ENCODE data around the gene GSG1.
"Not testable (repeated sequence)": the region's sequence is repeated elsewhere in the genome, so short reads cannot be mapped to it uniquely, and the experiment has no call there.

The GSG1 gene

DNA sequence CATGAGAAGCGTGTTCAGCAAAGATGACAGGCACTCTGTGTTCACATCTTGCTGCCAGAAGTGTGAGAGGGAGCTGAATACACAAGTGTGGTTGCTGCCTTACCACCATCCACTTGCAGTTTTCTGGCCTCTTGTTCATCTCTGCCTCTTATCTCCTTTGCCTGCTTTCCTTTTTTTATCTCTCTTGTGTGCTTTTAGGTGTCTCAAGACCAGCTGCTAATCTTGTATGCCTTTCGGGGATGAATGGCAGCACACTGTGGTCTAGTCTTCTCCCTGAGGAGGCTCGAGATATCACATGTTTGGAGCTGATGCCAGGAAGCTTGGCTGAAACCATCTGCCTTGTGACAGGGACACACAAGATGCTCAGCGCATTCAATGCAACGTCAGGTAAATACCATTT lies 42.1 kb downstream of the GSG1 start:
- no peaks in the 10 kb centered on the region for H3K4me1 ChIP-seq (ENCODE audit: control insufficient read depth, insufficient read depth, low read length)
- no peak overlapping the region for H3K27ac ChIP-seq (ENCODE audit: low read length)
- no peak overlapping the region for H3K4me3 ChIP-seq (ENCODE audit: low read length in 2 of 2)
- no peaks in the 10 kb centered on the region for H3K27me3 ChIP-seq (ENCODE audit: control insufficient read depth in 1 of 2, insufficient read depth in 2 of 2, low read length in 2 of 2)
- peaks cover 16 to 31% of the 10 kb centered on the region in 2 donors for H3K36me3 ChIP-seq (ENCODE audit: control insufficient read depth in 2 of 2, insufficient read depth in 2 of 2, low read length in 2 of 2)
- H3K9me3 ChIP-seq (ENCODE audit: control insufficient read depth in 2 of 2, low read length in 2 of 2), result no peaks in the 10 kb centered on the region
- no peak overlapping the region for H3K9ac ChIP-seq (ENCODE audit: low read length in 2 of 2)

DNA sequence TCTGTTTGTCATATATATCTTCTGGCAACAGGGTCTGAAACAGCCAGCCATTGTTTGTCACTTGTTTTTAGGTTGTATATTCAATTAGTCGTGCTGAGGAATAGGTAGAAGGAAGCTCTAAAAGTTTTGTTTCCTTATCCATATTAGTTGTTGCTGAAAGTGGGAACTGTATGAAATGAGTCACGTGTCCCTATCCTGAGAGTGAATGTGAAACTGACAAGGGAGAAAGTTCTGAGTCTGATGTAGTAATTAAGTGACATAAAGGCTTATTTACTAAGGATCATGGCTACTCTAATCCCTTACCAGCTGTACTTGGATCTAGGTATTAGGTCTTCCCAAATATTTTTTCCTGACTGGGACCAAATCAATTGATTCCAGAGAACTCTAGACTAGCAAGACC lies 42.9 kb downstream of the GSG1 start:
- Histone ChIP-seq H3K27ac (ENCODE audit: low read length) (no peak overlapping the region), H3K4me3 (ENCODE audit: low read length in 2 of 2) (no peak overlapping the region), H3K4me1 (ENCODE audit: control insufficient read depth, insufficient read depth, low read length) (no peaks in the 10 kb centered on the region), H3K36me3 (ENCODE audit: control insufficient read depth in 2 of 2, insufficient read depth in 2 of 2, low read length in 2 of 2) (peaks cover 16 to 34% of the 10 kb centered on the region in 2 donors), H3K9ac (ENCODE audit: low read length in 2 of 2) (no peak overlapping the region), H3K9me3 (ENCODE audit: control insufficient read depth in 2 of 2, low read length in 2 of 2) (no peaks in the 10 kb centered on the region), H3K27me3 (ENCODE audit: control insufficient read depth in 1 of 2, insufficient read depth in 2 of 2, low read length in 2 of 2) (no peaks in the 10 kb centered on the region)

DNA sequence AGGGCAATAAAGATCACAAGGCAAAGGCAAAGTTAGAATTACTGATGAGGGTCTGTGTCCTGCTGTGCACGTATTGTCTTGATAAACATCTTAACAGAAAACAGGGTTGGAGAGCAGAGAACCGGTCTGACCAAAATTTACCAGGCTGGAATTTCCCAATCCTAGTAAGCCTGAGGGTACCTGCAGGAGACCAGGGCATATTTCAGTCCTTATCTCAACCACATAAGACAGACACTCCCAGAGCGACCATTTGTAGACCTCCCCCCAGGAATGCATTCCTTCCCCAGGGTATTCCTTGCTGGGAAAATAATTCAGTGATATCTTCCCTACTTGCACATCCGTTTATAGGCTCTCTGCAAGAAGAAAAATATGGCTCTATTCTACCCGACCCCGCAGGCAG lies 49.9 kb downstream of the GSG1 start:
- H3K4me1 ChIP-seq (ENCODE audit: control insufficient read depth, insufficient read depth, low read length); H3K9ac ChIP-seq (ENCODE audit: low read length in 2 of 2); H3K27ac ChIP-seq (ENCODE audit: low read length); H3K4me3 ChIP-seq (ENCODE audit: low read length in 2 of 2); H3K27me3 ChIP-seq (ENCODE audit: control insufficient read depth in 1 of 2, insufficient read depth in 2 of 2, low read length in 2 of 2); H3K36me3 ChIP-seq (ENCODE audit: control insufficient read depth in 2 of 2, insufficient read depth in 2 of 2, low read length in 2 of 2); H3K9me3 ChIP-seq (ENCODE audit: control insufficient read depth in 2 of 2, low read length in 2 of 2): not testable (repeated sequence)

DNA sequence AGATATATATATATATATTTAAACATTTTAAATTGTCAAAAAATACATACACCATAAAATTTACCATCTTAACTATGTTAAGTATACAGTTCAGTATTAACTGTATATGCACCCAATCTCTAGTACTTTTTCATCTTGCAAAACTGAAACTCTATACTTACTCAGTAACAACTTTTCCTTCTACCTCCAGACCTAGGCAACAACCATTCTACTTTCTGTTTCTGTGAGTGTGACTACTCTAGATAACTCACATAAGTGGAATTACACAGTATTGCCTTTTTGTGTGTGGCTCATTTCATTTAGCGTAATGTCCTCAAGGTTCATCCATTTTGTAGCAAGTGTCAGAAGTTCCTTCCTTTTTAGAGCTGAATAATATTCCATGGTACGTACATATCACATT lies 51.0 kb downstream of the GSG1 start:
- H3K4me1 ChIP-seq (ENCODE audit: control insufficient read depth, insufficient read depth, low read length), result peaks cover 2% of the 10 kb centered on the region
- no peak overlapping the region for H3K27ac ChIP-seq (ENCODE audit: low read length)
- H3K9me3 ChIP-seq (ENCODE audit: control insufficient read depth in 2 of 2, low read length in 2 of 2), result no peaks in the 10 kb centered on the region
- H3K4me3 ChIP-seq (ENCODE audit: low read length in 2 of 2), result no peak overlapping the region
- H3K36me3 ChIP-seq (ENCODE audit: control insufficient read depth in 2 of 2, insufficient read depth in 2 of 2, low read length in 2 of 2), result peaks cover 0 to 4% of the 10 kb centered on the region in 2 donors
- H3K9ac ChIP-seq (ENCODE audit: low read length in 2 of 2), result no peak overlapping the region
- H3K27me3 ChIP-seq (ENCODE audit: control insufficient read depth in 1 of 2, insufficient read depth in 2 of 2, low read length in 2 of 2), result no peaks in the 10 kb centered on the region

DNA sequence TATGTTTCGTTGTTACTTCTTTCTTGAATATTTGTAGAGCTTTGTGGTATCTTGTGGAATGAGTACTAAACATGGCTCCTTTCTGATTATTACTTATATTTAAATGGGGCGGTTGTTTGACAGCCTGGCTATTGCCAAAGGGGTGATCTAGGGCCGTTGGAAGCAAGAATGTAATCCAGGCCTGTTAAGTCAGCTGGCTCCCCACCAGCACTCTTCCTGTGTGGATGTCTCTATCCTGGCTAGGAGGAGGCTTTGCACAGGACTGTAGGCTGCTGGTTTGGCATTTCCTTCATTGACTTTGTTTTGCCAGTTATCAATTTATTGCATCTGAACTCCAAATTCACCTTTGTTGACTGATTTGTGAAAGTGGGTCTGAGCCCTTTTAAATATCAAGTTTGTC lies 53.7 kb downstream of the GSG1 start:
- Histone ChIP-seq H3K4me3 (ENCODE audit: low read length in 2 of 2) (no peak overlapping the region), H3K36me3 (ENCODE audit: control insufficient read depth in 2 of 2, insufficient read depth in 2 of 2, low read length in 2 of 2) (no peaks in the 10 kb centered on the region), H3K9me3 (ENCODE audit: control insufficient read depth in 2 of 2, low read length in 2 of 2) (no peaks in the 10 kb centered on the region), H3K9ac (ENCODE audit: low read length in 2 of 2) (no peak overlapping the region), H3K4me1 (ENCODE audit: control insufficient read depth, insufficient read depth, low read length) (peaks cover 5% of the 10 kb centered on the region), H3K27ac (ENCODE audit: low read length) (no peak overlapping the region), H3K27me3 (ENCODE audit: control insufficient read depth in 1 of 2, insufficient read depth in 2 of 2, low read length in 2 of 2) (no peaks in the 10 kb centered on the region)

DNA sequence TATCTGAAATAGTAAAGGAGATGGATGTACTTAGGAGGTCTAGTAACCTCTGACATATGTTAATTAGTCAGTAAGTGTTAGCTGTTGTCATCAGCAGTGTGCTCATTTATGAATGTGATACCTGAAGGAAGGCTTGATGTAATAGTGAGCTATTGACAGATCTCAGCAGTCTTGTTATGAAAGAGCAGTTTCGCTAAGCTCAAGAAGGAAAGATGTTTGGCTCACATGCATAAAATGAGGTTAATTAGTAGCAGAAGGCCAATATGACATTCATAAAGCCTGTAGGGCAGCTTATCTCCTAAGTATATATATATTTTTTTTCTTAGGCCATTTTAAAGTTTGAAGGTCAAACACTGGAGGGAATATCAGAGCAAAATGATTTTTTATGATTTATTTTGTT lies 56.5 kb downstream of the GSG1 start:
- H3K36me3 ChIP-seq (ENCODE audit: control insufficient read depth in 2 of 2, insufficient read depth in 2 of 2, low read length in 2 of 2), result no peaks in the 10 kb centered on the region
- no peaks in the 10 kb centered on the region for H3K9me3 ChIP-seq (ENCODE audit: control insufficient read depth in 2 of 2, low read length in 2 of 2)
- H3K4me3 ChIP-seq (ENCODE audit: low read length in 2 of 2), result no peak overlapping the region
- no peak overlapping the region for H3K27ac ChIP-seq (ENCODE audit: low read length)
- peaks cover 7% of the 10 kb centered on the region for H3K4me1 ChIP-seq (ENCODE audit: control insufficient read depth, insufficient read depth, low read length)
- no peak overlapping the region for H3K9ac ChIP-seq (ENCODE audit: low read length in 2 of 2)
- H3K27me3 ChIP-seq (ENCODE audit: control insufficient read depth in 1 of 2, insufficient read depth in 2 of 2, low read length in 2 of 2), result peaks cover 0 to 2% of the 10 kb centered on the region in 2 donors

DNA sequence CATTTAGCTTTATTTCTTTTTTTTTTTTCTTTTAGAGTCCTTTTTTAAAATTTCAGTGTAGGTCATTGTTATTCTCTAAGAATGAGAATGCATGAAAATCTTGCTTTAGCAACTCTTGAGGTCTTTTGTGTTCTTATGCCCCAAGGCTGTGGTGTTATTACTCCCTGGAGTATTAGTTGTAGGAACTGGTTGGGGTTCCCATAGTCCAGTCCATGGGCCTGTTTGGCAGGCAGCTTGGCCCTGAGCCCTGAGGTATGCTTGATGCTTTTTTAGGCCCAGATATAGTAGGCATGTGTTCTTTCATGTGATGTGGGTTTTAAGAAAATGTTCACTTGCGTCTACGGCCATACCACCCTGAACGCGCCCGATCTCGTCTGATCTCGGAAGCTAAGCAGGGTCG lies 57.7 kb downstream of the GSG1 start:
- Histone ChIP-seq H3K27me3 (ENCODE audit: control insufficient read depth in 1 of 2, insufficient read depth in 2 of 2, low read length in 2 of 2) (peaks cover 0 to 2% of the 10 kb centered on the region in 2 donors), H3K27ac (ENCODE audit: low read length) (no peak overlapping the region), H3K9ac (ENCODE audit: low read length in 2 of 2) (no peak overlapping the region), H3K4me1 (ENCODE audit: control insufficient read depth, insufficient read depth, low read length) (peaks cover 7% of the 10 kb centered on the region), H3K4me3 (ENCODE audit: low read length in 2 of 2) (no peak overlapping the region), H3K9me3 (ENCODE audit: control insufficient read depth in 2 of 2, low read length in 2 of 2) (no peaks in the 10 kb centered on the region), H3K36me3 (ENCODE audit: control insufficient read depth in 2 of 2, insufficient read depth in 2 of 2, low read length in 2 of 2) (no peaks in the 10 kb centered on the region)

DNA sequence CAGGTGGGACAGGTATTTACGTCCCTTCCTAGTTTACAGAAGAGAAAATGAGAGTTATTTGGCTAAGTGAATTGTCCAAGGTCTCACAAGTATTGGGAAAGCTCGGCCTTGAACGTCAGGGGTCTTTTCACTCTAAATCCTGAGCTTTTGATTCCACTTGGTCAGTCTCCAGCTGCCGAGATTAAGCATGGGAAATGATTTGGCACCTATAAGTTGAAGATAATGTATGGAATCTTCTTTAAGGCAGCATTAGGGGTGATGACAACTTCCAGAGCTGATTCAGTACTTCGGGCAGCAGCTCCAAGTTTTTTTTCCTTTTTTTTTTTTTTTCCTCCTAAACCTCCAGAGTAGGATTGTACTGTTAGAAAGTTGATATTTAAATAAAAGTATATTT lies 58.6 kb downstream of the GSG1 start:
- Histone ChIP-seq H3K4me1 (ENCODE audit: control insufficient read depth, insufficient read depth, low read length) (peaks cover 5% of the 10 kb centered on the region), H3K4me3 (ENCODE audit: low read length in 2 of 2) (peak overlapping the region; percentile 75 to 97), H3K27ac (ENCODE audit: low read length) (no peak overlapping the region), H3K36me3 (ENCODE audit: control insufficient read depth in 2 of 2, insufficient read depth in 2 of 2, low read length in 2 of 2) (no peaks in the 10 kb centered on the region), H3K9ac (ENCODE audit: low read length in 2 of 2) (peak overlapping the region; percentile 71 to 73), H3K9me3 (ENCODE audit: control insufficient read depth in 2 of 2, low read length in 2 of 2) (no peaks in the 10 kb centered on the region), H3K27me3 (ENCODE audit: control insufficient read depth in 1 of 2, insufficient read depth in 2 of 2, low read length in 2 of 2) (peaks cover 0 to 2% of the 10 kb centered on the region in 2 donors)

DNA sequence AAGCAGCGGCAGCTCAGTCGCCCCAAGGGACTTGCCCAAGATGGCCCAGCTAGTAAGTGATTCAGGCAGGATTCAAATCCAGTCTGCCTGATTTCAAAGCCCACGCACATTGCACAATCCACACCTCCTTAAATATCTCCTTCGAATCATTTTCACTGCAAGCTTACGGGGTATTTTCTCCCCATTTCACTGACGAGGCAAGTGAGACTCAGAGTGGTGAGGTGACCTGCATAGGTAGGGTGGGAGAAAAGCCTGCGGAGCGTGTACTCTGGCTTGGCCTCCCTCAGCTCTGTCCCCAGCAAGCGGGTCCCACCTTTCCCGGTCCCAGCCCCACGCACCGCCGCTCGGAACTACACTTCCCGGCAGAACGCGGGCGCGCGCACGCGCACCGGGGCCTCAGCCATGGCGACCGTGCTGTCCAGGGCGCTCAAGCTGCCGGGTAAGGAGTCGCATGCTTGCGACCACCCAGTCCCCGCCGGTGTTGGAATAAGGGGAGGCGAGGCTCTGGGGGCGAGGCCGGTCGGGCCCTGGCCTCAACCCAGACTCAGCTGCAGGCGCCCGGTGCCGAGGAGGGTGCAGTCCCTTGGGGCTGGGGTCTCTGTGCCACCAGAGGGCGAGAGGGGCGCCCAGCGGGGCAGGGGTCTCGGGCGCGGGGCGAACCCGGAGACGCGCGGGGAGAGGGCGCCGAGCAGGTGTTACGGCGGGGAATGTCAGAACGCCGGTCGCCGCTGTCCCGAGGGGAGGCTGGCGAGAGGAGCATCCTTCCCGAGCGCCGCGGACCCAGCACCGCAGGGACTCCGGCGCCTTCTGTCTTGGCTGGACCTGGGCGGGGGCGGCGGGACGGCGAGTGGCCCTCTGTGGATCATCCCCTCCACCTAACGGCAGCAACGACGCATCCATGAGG lies 59.2 kb downstream of the GSG1 start, which contains the start of gene FAM234B:
FAM234B (plus strand) TSS at position 380 of the 904 bp plus-strand sequence; CDS start at position 403, 23 bp downstream.
- H3K9ac ChIP-seq (ENCODE audit: low read length in 2 of 2), result peak within 1 kb of the TSS; percentile 71 to 73
- H3K4me1 ChIP-seq (ENCODE audit: control insufficient read depth, insufficient read depth, low read length), result peaks cover 5% of the 10 kb centered on the region
- peaks cover 0 to 2% of the 10 kb centered on the region in 2 donors for H3K27me3 ChIP-seq (ENCODE audit: control insufficient read depth in 1 of 2, insufficient read depth in 2 of 2, low read length in 2 of 2)
- no peak within 1 kb of the TSS for H3K27ac ChIP-seq (ENCODE audit: low read length)
- H3K9me3 ChIP-seq (ENCODE audit: control insufficient read depth in 2 of 2, low read length in 2 of 2), result no peaks in the 10 kb centered on the region
- no peaks in the 10 kb centered on the region for H3K36me3 ChIP-seq (ENCODE audit: control insufficient read depth in 2 of 2, insufficient read depth in 2 of 2, low read length in 2 of 2)
- peak within 1 kb of the TSS; percentile 75 to 97 for H3K4me3 ChIP-seq (ENCODE audit: low read length in 2 of 2)

DNA sequence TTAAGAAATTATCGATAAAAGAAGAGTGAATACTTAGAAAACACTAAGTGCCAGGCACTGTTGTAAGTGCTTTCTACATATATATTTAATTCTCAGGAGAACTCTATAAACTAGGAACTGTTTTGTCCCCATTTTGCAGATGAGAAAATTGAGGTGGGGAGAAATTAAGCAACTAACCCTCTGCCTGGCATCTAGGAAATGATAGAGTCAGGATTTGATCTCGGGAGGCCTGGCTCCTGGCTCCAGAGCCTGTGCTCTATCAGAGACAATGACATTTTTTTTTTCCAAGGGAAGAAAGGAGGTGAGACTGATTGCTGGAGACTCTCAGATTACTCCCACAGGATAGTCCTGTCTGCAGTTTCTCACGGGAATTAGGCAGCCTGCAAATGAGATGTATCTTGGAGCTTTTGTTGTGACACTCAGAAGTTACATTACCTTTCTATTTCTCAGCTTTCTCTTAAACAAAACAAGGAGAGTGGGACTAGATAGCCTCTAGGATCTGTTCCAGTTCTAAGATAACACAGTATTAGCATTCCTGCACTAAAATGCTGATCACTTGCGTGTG lies 60.7 kb downstream of the GSG1 start:
- Histone ChIP-seq H3K27ac (ENCODE audit: low read length) (no peak overlapping the region), H3K9me3 (ENCODE audit: control insufficient read depth in 2 of 2, low read length in 2 of 2) (no peaks in the 10 kb centered on the region), H3K4me1 (ENCODE audit: control insufficient read depth, insufficient read depth, low read length) (peaks cover 5% of the 10 kb centered on the region), H3K27me3 (ENCODE audit: control insufficient read depth in 1 of 2, insufficient read depth in 2 of 2, low read length in 2 of 2) (peaks cover 0 to 2% of the 10 kb centered on the region in 2 donors), H3K9ac (ENCODE audit: low read length in 2 of 2) (no peak overlapping the region), H3K4me3 (ENCODE audit: low read length in 2 of 2) (no peak overlapping the region), H3K36me3 (ENCODE audit: control insufficient read depth in 2 of 2, insufficient read depth in 2 of 2, low read length in 2 of 2) (no peaks in the 10 kb centered on the region)

DNA sequence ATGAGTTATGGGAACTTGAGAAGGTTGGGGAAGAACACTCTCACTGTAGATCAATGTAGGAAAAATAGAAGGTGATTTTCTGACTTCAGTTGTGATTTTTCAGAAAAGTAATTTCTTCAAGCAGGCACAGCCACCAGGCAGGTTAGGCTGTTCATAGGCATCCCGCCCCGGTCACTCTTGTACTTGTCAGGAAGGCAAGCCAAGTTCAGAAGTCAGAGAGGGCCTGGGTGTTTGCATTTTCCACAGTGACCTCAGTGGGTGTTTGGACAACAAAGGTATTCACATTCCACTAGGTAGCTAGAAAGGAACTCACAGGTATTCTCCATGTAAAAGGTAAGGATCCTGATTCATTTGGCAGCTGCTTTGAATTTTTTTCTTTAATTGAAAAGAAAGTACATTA lies 62.2 kb downstream of the GSG1 start:
- H3K27me3 ChIP-seq (ENCODE audit: control insufficient read depth in 1 of 2, insufficient read depth in 2 of 2, low read length in 2 of 2), result peaks cover 0 to 2% of the 10 kb centered on the region in 2 donors
- H3K4me1 ChIP-seq (ENCODE audit: control insufficient read depth, insufficient read depth, low read length), result peaks cover 5% of the 10 kb centered on the region
- H3K36me3 ChIP-seq (ENCODE audit: control insufficient read depth in 2 of 2, insufficient read depth in 2 of 2, low read length in 2 of 2), result no peaks in the 10 kb centered on the region
- H3K4me3 ChIP-seq (ENCODE audit: low read length in 2 of 2), result no peak overlapping the region
- H3K9ac ChIP-seq (ENCODE audit: low read length in 2 of 2), result no peak overlapping the region
- no peaks in the 10 kb centered on the region for H3K9me3 ChIP-seq (ENCODE audit: control insufficient read depth in 2 of 2, low read length in 2 of 2)
- no peak overlapping the region for H3K27ac ChIP-seq (ENCODE audit: low read length)
